GM18867 (cell line): ENCODE data around the gene GLYAT.
"Not testable (repeated sequence)": the region's sequence is repeated elsewhere in the genome, so short reads cannot be mapped to it uniquely, and the experiment has no call there.

Experiments used
- ATAC-seq: cut with Tn5 transposase; IDR thresholded peaks from one replicate; pipeline ENCODE4 v1.9.1; 2021; ENCODE audit warnings: mild to moderate bottlenecking, moderate library complexity; ENCODE audit not compliant: unreplicated experiment

The GLYAT gene

GRCh38 chr11:58685973-58686722 lies 45.6 kb downstream of the GLYAT start:
- no peak for ATAC-seq

DNA sequence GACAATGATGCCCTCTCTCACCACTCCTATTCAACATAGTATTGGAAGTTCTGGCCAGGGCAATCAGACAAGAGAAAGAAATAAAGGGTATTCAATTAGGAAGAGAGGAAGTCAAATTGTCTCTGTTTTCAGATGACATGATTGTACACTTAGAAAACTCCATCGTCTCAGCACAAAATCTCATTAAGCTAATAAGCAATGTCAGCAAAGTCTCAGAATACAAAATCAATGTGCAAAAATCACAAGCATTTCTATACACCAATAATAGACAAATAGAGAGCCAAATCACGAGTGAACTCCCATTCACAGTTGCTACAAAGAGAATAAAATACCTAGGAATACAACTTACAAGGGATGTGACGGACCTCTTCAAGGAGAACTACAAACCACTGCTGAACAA lies 49.1 kb downstream of the GLYAT start:
- ATAC-seq: not testable (repeated sequence)

DNA sequence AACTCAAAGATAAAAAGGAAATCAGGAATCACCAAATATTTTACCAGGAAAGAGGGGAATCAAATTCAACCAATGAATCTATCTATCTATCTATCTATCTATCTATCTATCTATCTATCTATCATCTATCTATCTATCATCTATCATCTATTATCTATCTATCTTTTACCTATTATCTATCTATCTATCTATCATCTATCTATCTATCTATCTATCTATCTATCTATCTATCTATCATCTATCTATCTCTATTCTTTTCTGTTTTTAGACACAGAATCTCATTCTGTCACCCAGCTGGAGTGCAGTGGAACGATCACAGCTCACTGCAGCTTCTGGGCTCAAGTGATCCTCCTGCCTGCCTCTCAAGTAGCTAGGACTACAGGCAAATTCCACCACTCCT lies 54.2 kb downstream of the GLYAT start:
- ATAC-seq: not testable (repeated sequence)

GRCh38 chr11:58676563-58677135 lies 55.1 kb downstream of the GLYAT start:
- ATAC-seq: no peak

- ATAC-seq: peak; percentile 93
Observed at GRCh38 chr11:58675334-58676155, 56.2 kb downstream of the GLYAT start.

GRCh38 chr11:58674609-58675008 lies 57.1 kb downstream of the GLYAT start:
- no peak for ATAC-seq

DNA sequence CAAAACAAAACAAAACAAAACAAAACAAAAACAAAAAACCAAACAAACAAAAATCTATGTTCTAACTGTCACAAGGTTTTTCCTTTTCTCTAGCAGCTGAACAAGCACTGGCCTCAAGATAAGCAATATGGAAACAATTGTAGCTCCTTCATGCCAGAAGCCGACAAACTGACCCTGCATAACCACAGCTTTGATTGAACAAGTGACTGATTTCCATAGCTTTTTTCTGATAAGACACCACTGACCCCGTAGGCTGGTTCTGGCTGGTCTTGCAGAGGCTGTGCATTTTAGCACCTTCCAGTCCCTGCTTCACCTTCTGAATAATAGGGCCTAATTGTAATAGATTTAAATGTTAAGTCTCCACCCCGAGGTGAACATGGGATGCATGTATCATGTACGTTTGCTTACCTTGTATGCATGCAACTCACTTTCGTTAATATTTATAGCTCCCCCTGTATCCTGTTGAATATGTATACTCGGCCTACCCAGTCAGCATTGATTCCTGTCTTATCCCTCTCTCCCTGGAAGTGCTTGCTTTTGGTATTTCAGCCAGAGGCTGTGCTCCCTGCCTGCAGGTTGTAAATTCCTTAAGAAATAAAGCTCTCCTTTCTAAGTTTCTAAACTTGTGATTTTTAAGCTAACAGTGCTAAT lies 59.6 kb downstream of the GLYAT start:
- no peak for ATAC-seq

DNA sequence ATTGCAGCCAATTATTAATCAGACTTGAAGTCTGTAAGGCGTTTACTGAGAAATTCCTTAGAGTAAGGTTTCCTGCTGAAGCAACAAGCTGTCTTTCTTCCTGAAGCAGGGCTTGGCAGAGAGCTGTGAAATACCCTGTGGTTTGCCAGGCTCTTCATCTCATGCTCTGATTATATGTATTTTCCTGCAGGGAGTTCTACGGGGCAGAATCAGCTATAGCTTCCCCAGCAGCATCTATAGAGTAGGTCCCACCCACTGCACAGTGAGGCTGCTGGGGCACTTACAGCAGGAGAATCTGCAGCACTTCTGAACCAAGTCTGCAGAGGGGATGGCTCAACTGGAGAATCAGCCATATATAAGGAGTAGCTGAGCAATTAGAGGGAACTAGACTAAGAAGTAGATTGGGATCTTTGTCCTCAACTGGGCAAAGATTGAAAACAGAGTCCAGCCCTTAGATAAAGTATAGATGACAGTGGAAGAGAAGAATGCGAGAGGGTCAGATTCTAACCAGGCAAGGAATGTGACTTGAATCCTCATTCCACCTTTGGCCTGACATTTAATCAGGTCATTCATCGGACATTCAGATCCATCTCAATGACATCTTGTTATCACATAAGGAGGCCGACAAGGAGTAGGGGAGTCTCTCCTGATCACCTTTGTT lies 71.7 kb downstream of the GLYAT start:
- no peak for ATAC-seq

GRCh38 chr11:58659404-58659803 lies 72.3 kb downstream of the GLYAT start:
- ATAC-seq: no peak
